Stimulated activated CD8-positive, alpha-beta memory T cell treated with anti-CD3 and anti-CD28 coated beads, Interleukin-12 subunit alpha, Interleukin-12 subunit beta, amount 100 ng/mL, for 24 hours (primary cell): Measurements from ENCODE around the gene CERS2.

ENCODE experiments used
- DNase-seq: peaks from one replicate; pipeline ENCODE4 v3.0.0-alpha.2; 2020; ENCODE audit errors: extremely low read depth

CERS2 gene

GRCh38 chr1:150997126-150997872, 22.7 kb upstream of the CERS2 start:
- DNase-seq, result no peak

DNA sequence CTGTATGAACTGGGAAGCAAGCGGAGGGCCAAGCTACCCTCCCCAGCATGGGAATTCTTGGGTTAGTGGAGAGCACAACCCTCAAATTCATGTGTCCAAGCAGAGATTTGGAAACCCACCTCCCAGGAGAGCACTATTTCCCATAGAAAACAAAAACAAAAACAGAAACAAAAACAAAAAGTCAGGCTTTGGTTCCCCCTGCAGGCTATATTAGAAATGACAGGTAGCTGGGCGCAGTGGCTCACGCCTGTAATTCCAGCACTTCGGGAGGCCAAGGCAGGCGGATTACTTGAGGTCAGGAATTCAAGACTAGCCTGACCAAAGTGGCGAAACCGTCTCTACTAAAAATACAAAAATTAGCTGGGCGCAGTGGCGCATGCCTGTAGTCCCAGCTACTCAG, 21.3 kb upstream of the CERS2 start:
- DNase-seq, result no peak

- DNase-seq, result no peak
These were observed 20.8 kb upstream of the CERS2 start for GRCh38 chr1:150995460-150995859.

DNA sequence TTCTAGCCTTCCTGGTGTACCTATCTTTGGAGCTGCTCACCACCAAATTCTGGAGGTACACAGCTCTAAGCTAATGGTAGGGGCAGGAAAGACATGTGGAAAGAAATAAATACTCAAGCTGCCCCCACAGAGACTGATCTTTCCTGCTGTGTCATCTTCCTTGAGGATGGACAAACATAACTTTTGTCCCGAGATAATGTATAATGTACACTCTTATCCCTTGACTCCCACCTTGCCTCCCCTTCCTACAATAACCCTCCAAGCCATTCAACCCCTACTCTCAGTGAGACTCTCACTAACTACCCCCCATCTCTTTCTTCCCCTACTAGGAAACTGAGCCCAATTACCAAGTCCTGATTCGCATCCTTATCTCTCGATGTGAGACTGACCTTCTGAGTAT, 19.6 kb upstream of the CERS2 start:
- no peak for DNase-seq

DNA sequence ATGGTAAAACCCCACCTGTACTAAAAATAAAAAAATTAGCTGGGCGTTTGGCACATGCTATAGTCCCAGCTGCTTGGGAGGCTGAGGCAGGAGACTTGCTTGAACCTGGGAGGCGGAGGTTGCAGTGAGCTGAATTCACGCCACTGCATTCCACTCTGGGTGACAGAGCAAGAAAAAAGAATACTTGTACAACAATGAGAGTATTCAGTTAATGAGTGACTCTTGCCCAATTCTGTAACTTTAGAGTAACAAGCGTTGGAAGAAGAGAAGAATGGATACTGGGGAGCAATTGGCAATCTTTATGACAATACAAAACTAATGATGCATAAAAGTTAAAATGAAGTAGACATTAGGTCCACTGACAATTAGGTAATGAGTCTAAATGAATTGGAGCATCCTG, 18.0 kb upstream of the CERS2 start:
- no peak for DNase-seq

GRCh38 chr1:150987924-150988323, 13.3 kb upstream of the CERS2 start:
- DNase-seq, result no peak

DNA sequence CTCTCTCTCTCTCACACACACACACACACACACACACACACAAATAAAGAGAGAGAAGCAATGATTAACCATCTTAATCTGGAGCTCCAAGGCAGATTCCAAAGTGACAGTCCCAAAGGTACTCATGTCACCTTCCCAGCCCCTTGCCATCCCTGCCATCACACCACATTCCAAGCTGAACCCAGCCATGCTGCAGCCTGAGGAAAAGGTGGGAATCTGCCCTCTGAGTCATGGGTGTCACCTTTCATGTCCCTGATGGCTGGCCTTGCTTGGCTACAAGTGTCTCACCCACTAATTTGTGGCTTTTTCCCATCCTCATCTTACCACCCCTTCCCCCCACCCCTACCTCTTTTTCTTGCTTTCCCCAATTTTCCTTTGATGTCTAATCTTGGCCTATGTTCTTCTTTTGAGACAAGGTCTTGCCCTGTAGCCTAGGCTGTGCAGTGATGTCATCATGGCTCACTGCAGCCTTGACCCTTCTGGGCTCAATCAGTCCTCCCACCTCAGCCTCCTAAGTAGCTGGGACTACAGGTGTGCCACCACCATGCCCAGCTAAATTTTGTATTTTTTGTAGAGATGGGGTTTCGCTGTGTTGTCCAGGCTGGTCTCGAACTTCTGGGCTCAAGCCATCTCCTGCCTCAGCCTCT, 10.7 kb upstream of the CERS2 start:
- no peak for DNase-seq

DNA sequence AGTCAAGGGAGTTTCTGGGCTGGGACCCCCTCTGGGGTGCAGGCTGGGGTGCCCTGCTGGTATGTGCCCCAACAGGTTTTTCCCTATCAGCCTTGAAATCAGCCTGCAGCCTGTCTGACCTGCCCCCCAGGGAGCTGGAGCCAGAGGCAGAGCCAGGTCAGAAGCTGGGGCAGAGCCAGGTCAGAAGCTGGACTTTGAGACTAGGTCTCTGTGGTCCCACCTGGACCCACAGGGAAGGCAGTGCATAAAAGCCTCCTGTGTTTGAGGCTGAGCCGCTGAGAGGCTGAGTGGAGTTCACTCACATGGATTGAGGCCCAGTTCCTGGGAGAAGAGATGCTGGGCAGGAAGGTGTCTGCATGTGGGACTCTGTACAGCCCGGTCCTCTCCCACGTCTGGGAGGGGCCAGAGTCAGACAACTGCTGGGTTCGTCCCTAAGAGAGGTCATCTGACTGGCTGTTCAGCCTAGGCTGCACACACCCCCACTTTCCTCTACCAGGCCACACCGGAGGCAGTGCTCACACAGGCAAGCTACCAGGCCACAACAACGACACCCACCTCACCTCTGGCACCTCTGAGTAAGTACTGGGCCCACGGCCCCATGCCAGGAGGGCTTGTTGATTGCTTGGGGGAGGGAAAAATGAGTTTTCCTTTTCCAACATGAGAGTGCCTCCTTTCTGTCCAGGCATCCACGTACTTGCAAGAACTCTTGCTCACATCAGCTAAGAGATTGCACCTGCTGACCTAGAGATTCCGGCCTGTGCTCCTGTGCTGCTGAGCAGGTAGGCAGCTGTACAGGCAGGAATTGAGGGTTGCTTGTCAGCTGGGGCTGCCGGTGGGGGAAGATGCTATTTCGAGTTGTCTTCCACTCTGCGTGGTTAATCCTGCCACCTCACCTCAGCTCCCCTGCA, 7.4 kb upstream of the CERS2 start, which contains the start of gene ANXA9:
TSS of gene ANXA9 (plus strand) at position 488 of the 908 bp plus-strand sequence. CDS start 814 bp downstream, outside the sequence.
- no peak for DNase-seq

DNA sequence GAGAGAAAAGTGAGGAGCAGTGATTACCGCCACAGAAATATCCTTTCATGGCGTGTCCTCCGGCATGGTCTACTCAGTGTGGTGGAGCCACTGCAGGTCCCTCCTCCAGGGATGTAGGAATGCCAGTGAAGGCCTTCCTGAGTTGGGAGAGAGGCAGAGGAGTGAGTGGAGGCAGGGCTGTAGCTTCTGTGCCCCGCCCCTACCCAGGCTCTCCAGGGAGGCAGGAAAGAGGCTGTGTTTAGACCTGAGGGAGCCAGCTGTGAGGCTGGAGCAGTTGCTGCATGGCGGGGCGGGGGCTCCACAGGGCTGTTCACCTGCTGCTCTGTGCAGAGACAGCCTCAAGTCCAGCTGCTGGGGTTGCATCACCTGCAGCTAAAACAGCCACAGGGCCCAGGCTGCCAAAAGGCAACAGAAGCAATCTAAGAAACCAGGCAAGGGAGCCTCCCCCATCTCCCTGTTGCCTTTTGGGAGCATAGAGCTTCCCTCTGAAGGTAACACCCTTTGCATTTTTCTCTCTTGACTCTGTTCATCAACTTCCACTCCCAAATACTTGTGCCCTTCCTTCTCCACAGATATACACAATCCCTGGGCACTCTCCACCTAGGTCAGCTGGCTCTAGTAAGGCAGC, 6.7 kb upstream of the CERS2 start:
- DNase-seq, result no peak

DNA sequence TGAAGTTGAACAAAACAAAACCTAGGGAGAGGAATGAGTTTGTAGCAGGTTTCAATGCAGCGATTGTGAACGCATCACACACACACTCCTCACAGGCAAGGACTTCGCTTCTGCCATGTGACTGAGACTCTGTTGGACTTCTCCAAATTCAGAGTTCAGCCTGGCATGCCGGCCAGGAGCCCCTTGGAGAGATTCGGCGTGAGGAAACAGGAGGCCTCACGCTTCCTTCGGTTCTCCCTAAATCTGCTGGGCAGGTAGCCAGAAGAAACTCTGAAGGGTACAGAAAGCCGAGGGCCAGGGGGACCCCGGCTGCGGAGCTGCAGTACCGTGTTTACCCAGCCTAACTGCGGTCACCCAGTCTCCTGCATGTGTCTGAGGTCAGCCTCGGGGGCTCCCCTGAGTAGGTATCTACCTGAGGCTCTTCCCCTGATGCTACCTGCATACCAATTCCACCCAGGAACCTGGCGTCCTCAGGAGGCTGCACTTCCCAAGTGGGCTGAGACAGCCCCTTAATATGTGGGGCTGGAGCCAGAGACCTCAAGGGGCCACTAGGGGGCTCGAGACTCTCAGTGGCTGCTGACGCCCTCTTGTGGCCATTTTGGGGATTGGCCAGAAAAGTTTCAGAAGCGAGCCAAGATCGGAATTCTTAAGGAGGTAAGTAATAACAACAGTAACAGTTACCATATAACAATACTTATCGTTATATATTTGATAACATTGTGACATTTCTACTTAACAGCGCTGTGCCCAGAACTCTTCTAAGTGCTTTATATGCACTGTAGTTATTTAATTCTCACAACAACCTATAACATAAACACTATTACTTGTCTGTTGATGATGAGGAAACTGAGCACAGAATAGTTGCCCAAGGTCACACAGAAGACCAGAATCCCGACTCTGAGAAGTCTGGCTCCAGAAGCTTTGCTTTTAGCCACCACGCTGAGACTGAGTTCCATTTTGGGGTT, 4.7 kb upstream of the CERS2 start:
- DNase-seq, result peak; percentile 64

GRCh38 chr1:150976879-150977694, 2.5 kb upstream of the CERS2 start:
- peak; percentile 42 for DNase-seq

DNA sequence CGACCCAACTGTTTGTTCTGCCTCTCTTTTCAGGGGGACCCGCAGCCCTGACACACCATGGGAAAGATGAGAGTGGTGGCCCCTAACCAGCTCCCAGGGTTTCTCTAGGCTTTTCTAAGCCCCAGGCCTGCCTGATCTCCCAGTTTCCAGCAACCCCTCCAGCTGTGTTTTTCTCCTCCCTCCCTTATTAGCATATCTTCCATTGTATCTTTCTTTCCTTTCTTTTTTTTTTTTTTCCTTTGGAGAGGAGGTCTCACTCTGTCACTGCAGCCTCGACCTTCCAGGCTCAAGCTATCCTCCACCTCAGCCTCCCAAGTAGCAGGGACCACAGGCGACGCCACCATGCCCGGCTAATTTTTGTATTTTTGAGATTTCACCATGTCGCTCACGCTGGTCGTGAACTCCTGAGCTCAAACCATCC, 1.8 kb upstream of the CERS2 start:
- DNase-seq, result no peak

DNA sequence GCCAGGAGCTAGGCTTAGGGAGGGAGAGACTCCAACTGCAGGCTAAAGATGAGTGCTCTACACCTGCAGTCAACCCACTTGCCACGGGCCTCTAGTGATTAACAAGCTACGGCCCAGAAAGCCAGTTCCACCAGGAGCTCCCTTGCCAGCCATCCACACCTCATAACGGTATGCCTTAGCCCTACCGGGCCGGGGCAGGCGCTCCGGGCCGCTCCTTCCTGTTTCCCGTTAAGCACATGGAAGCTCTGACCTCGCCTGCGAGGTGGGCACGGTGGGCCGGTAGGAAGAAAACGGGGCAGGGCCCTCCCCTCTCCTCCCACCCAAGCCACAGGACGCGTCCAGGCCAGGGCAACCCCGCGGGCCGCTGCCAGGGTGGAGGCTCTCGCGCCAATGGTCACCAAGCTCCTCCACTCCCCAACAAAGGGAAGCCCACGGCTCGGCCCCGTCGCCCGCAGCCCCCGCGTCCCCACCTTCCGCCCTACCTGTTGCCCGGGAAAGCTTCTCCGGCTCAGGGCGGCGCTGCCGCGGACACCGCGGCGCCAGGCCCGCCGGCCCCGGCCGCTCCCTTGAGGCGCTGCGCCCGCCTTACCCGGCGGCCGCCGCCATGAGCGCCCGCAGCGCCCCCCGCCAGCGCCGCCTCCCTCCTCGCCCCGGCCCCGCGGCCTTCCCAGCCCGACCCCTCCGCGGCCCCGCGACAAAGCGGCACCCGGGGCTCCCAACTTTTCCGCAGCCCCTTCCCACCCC, 627 bp downstream of the CERS2 start:
- no peak for DNase-seq

- DNase-seq, result no peak
These were observed 1.3 kb downstream of the CERS2 start for GRCh38 chr1:150973258-150973835.

GRCh38 chr1:150972417-150972940, 2.2 kb downstream of the CERS2 start:
- no peak for DNase-seq

GRCh38 chr1:150971583-150972416, 2.8 kb downstream of the CERS2 start:
- DNase-seq, result no peak

- no peak for DNase-seq
These were observed 3.6 kb downstream of the CERS2 start for GRCh38 chr1:150970808-150971582.
